Mucosa of descending colon (tissue), 3 donors: ENCODE results near the gene UXS1. TPM values are rescaled to one million over a fixed set of nuclear protein-coding genes. Genes with fewer than 3 reads are reported as not detected.

Experiments used
- ATAC-seq: fragments of 200-7000 bp; cut with Tn5 transposase; one replicate; pipeline ENCODE4 v1.9.1; 2020; ENCODE audit warnings: mild to moderate bottlenecking, moderate library complexity
- DNase-seq, 3 donors: peaks; one replicate each; pipeline ENCODE4 v3.0.0-alpha.2; 2020
- H3K36me3 ChIP-seq: fragments of 200-600 bp; one replicate; pipeline ENCODE4 v1.8.0; 2021; ENCODE audit warnings: low read depth, mild to moderate bottlenecking
- H3K4me1 ChIP-seq: fragments of 200-600 bp; one replicate; pipeline ENCODE4 v1.8.0; 2021; ENCODE audit warnings: low read depth, mild to moderate bottlenecking
- H3K4me3 ChIP-seq: fragments of 200-600 bp; one replicate; pipeline ENCODE4 v1.8.0; 2021; ENCODE audit warnings: mild to moderate bottlenecking
- H3K9me3 ChIP-seq: fragments of 200-600 bp; one replicate; pipeline ENCODE4 v1.8.0; 2021; ENCODE audit warnings: mild to moderate bottlenecking
- CTCF ChIP-seq: fragments of 200-600 bp; IDR thresholded peaks from one replicate; pipeline ENCODE4 v1.8.0; 2022; ENCODE audit warnings: antibody characterized with exemption, mild to moderate bottlenecking
- intact Hi-C, 2 donors: fragments of 100-400 bp; cut with DNase I in 1 of 2; cut with micrococcal nuclease in 1 of 2; formaldehyde crosslinking; loops; one replicate each; pipeline versions ENCODE4 v1.11.0 to v1.11.1; 2022; cut with DNase I, micrococcal nuclease
- total RNA-seq, 3 donors: library from RNA; stranded (reverse); fragmentation: NEBNext Ultra II Directional in 2 of 3; extraction: Animal tissue kit (Norgen Biotek cat#: 25700) in 2 of 3; gene quantifications; one replicate each; pipeline versions ENCODE4 v1.2.1 to v1.2.4, GENCODE V29; 2021 to 2023
- donor health status: DM: no; HTN: no; CAD: no; lungs with moderate emphysema.
- donor health status: DM: no; HTN: no; CAD: no.
- donor health status: DM: no; HTN: yes; CAD: no.

UXS1 gene
- total RNA-seq, 3 donors from 2014 or later, result 26.3 to 39.0 (median 30.7) TPM

GRCh38 chr2:106090916-106091618 is 103.0 kb downstream of the UXS1 start:
- no peak for TF ChIP-seq CTCF
- intact Hi-C loops, result no loop called here
- Histone ChIP-seq H3K36me3 (no peaks in the 10 kb centered on the region), H3K4me3 (no peak overlapping the region), H3K9me3 (no peaks in the 10 kb centered on the region), H3K4me1 (no peaks in the 10 kb centered on the region)
- DNase-seq, result no peak
- ATAC-seq, result no peak

DNA sequence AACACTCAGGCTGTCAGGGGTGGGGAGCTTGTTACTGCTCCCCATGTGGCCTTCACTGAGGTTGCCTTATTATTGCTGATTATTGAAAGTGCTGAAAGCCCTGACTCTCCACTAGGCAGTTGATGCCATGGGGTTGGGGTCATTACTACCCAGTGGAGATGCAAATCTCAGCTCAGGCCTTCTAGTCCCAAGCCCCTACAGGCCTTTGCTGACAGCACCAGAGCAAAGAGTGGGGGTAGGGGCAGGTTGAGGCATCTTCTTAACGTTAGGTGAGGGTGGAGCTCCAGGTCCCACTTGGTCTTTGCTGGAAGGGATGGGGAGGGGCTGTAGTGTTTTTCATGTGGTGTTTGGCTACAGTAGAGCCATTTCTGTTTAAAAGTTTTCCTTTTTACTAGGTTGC is 104.5 kb downstream of the UXS1 start:
- DNase-seq (no peak), ATAC-seq (no peak)
- Histone ChIP-seq H3K36me3 (no peaks in the 10 kb centered on the region), H3K4me3 (no peak overlapping the region), H3K9me3 (no peaks in the 10 kb centered on the region), H3K4me1 (no peaks in the 10 kb centered on the region)
- intact Hi-C loops, result no loop called here
- no peak for TF ChIP-seq CTCF

- DNase-seq (peak in 1 of 3 donors; percentile 72), ATAC-seq (peak; percentile 89)
- no peaks in the 10 kb centered on the region for H3K9me3 ChIP-seq
Measured at GRCh38 chr2:106085181-106085940, 108.7 kb downstream of the UXS1 start.

GRCh38 chr2:106080959-106081358 is 113.1 kb downstream of the UXS1 start:
- intact Hi-C loops, result no loop called here
- ATAC-seq, result no peak
- no peak for DNase-seq
- no peak for TF ChIP-seq CTCF
- Histone ChIP-seq H3K4me3 (no peak overlapping the region), H3K4me1 (no peaks in the 10 kb centered on the region), H3K36me3 (no peaks in the 10 kb centered on the region), H3K9me3 (no peaks in the 10 kb centered on the region)

More at GRCh38 chr2:106085181-106085940, 108.7 kb downstream of the UXS1 start:
- no peaks in the 10 kb centered on the region for H3K36me3 ChIP-seq
- H3K4me3 ChIP-seq, result no peak overlapping the region
- intact Hi-C loops, result no loop called here
- H3K4me1 ChIP-seq, result no peaks in the 10 kb centered on the region
- TF ChIP-seq CTCF, result no peak

DNA sequence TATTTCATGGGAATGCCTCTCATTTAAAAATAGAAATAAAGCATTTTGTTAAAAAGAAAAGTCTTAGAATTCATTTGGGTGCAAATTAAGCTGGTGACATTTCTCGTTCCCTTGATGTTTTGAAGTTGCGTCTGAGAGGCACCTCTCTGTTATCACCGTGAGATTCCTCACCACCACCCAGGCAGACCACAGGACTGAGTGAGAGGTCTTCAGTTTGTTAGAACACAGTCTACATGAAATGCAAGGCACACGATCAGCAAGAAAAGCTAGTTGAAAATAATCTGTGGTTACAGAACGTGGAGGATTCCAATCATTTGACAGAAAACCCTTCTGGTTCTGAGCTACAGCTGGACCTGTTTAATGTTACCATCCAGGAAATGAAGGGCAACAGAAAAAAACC is 116.0 kb downstream of the UXS1 start:
- Histone ChIP-seq H3K4me3 (no peak overlapping the region), H3K9me3 (no peaks in the 10 kb centered on the region), H3K36me3 (no peaks in the 10 kb centered on the region), H3K4me1 (no peaks in the 10 kb centered on the region)
- ATAC-seq (no peak), DNase-seq (no peak)
- no peak for TF ChIP-seq CTCF
- intact Hi-C loops, result no loop called here
